A549 (cell line): Measurements from ENCODE around the gene B4GALT1. TPM values are rescaled to one million over a fixed set of nuclear protein-coding genes. Genes with fewer than 3 reads are reported as not detected.

Experiments used
- ATAC-seq, 2 experiments: fragments of 200-7000 bp in 1 of 2; fragments of >200 bp in 1 of 2; cut with Nextera tagmentation in 1 of 2; cut with Tn5 transposase in 1 of 2; 3 replicates each; pipeline versions ENCODE4 v1.8.0 to v1.9.1; 2018 to 2020; ENCODE audit warnings: mild to moderate bottlenecking in 1 of 2, moderate library complexity in 1 of 2
- CTCF ChIA-PET: fragments of 300-600 bp; sonication (Branson Sonifier 250); formaldehyde crosslinking; extraction: SDS; loops from one replicate; lab custom pipeline; 2021; ENCODE audit warnings: antibody characterized with exemption, inconsistent platforms; lab: Yijun Ruan, JAX
- POLR2A ChIA-PET: fragments of 350-600 bp; formaldehyde crosslinking; extraction: SDS; loops from one replicate; lab custom pipeline; 2021; ENCODE audit warnings: antibody characterized with exemption, inconsistent platforms; lab: Yijun Ruan, JAX
- DNase-seq, 2 experiments: peaks; one replicate each; pipeline versions ENCODE4 v3.0.0 to v3.0.0-alpha.2; 2011 to 2016; ENCODE audit warnings: low read depth in 1 of 2, low spot score in 1 of 2
- FAIRE-seq: peaks from 2 replicates; lab custom pipeline; 2011; peaks lifted over from hg19 to GRCh38; lab: Jason Lieb, UNC
- H3K27ac ChIP-seq, 2 experiments: fragments of >200 bp; sonication (Bioruptor Twin); formaldehyde crosslinking; 3 replicates each; pipeline ENCODE4 v1.5.1; 2016 to 2017
- H3K4me1 ChIP-seq: fragments of >200 bp; sonication (Bioruptor Twin); formaldehyde crosslinking; 3 replicates; pipeline ENCODE4 v1.6.1; 2016
- H3K4me2 ChIP-seq: fragments of >200 bp; sonication (Bioruptor Twin); formaldehyde crosslinking; 3 replicates; pipeline ENCODE4 v1.6.1; 2016
- H3K4me3 ChIP-seq: fragments of >200 bp; sonication (Bioruptor Twin); formaldehyde crosslinking; 3 replicates; pipeline ENCODE4 v1.5.1; 2016
- H3K9me3 ChIP-seq: fragments of >200 bp; sonication (Bioruptor Twin); formaldehyde crosslinking; 3 replicates; pipeline ENCODE4 v1.6.1; 2016
- ATOH8 ChIP-seq: fragments of 250-450 bp; sonication (Bioruptor Pico); IDR thresholded peaks from 2 replicates; pipeline ENCODE4 v1.5.0; 2020; ENCODE audit warnings: low read depth, mild to moderate bottlenecking, moderate library complexity
- BCL3 ChIP-seq: fragments of >200 bp; sonication (Bioruptor Twin); formaldehyde crosslinking; IDR thresholded peaks from 3 replicates; pipeline ENCODE4 v1.6.1; 2016
- ELK1 ChIP-seq: fragments of 150-350 bp; IDR thresholded peaks from 2 replicates; pipeline ENCODE4 v1.6.1; 2014; ENCODE audit warnings: low read depth, mild to moderate bottlenecking, low read length
- FOSL2 ChIP-seq, 2 experiments: fragments of 450-650 bp in 1 of 2; fragments of >200 bp in 1 of 2; sonication (Bioruptor Twin) in 1 of 2; formaldehyde crosslinking; IDR thresholded peaks; 2 replicates each; pipeline versions ENCODE4 v1.5.0 to v1.6.1; 2016 to 2020; ENCODE audit warnings: mild to moderate bottlenecking in 1 of 2, moderate library complexity in 1 of 2
- GATA3 ChIP-seq: IDR thresholded peaks from 2 replicates; pipeline ENCODE4 v1.6.1; 2012; ENCODE audit warnings: borderline replicate concordance
- HES2 ChIP-seq: fragments of >200 bp; sonication (Bioruptor Twin); formaldehyde crosslinking; IDR thresholded peaks from 2 replicates; pipeline ENCODE4 v1.6.1; 2016
- HOXB5 ChIP-seq: fragments of 250-450 bp; sonication (Bioruptor Pico); IDR thresholded peaks from 2 replicates; pipeline ENCODE4 v1.5.0; 2020; ENCODE audit warnings: mild to moderate bottlenecking, moderate library complexity
- JUN ChIP-seq, 2 experiments: fragments of >200 bp; sonication (Bioruptor Twin); formaldehyde crosslinking; IDR thresholded peaks; 2 replicates in 1 of 2; 3 replicates in 1 of 2; pipeline ENCODE4 v1.6.1; 2016 to 2017
- MAFK ChIP-seq: fragments of 450-650 bp; IDR thresholded peaks from 2 replicates; pipeline ENCODE4 v1.6.1; 2014; ENCODE audit not compliant: partially characterized antibody
- NPAS2 ChIP-seq: fragments of 250-450 bp; sonication (Bioruptor Pico); IDR thresholded peaks from 2 replicates; pipeline ENCODE4 v1.8.0; 2022; ENCODE audit warnings: mild to moderate bottlenecking, moderate library complexity, borderline replicate concordance
- POLR2AphosphoS2 ChIP-seq: conservative IDR thresholded peaks from 2 replicates; pipeline ENCODE4 v1.6.1; 2012; ENCODE audit warnings: low read length, improper control_type of control experiment, inconsistent platforms
- SMC3 ChIP-seq: fragments of >200 bp; sonication (Bioruptor Twin); formaldehyde crosslinking; IDR thresholded peaks from 3 replicates; pipeline ENCODE4 v1.6.1; 2018; ENCODE audit warnings: inconsistent platforms
- SREBF2 ChIP-seq: fragments of 450-650 bp; IDR thresholded peaks from 2 replicates; pipeline ENCODE4 v1.6.1; 2014; ENCODE audit warnings: mild to moderate bottlenecking, moderate library complexity
- TFCP2L1 ChIP-seq: fragments of 250-450 bp; sonication (Bioruptor Pico); IDR thresholded peaks from 2 replicates; pipeline ENCODE4 v1.5.0; 2021; ENCODE audit warnings: mild to moderate bottlenecking
- ZSCAN20 ChIP-seq: fragments of 250-450 bp; sonication (Bioruptor Pico); IDR thresholded peaks from 2 replicates; pipeline ENCODE4 v1.8.0; 2022; ENCODE audit warnings: mild to moderate bottlenecking, moderate library complexity
- WGBS: methylation state at CpG from one replicate; pipeline ENCODE4 v1.1.6; 2017; ENCODE audit errors: missing lambda C conversion rate; 5-methylcytosine and 5-hydroxymethylcytosine counted together
- polyA plus RNA-seq, 4 experiments: library from polyadenylated mRNA; depleted of rRNA in 3 of 4; stranded (reverse); fragments of >200 nt; fragmentation: RNase III in 1 of 4; extraction: RNeasy Plus Mini Kit Qiagen cat#74134 plus additional on column Dnase treatment in 1 of 4; gene quantifications; 2 replicates in 3 of 4; 3 replicates in 1 of 4; pipeline ENCODE4 v1.2.3, GENCODE V29; 2011 to 2017

B4GALT1 gene
- polyA plus RNA-seq, 2 of the 4 experiments (the other 2 are of a cell fraction) = 167 to 180 TPM

GRCh38 chr9:33151007-33151557 lies 16.1 kb downstream of the B4GALT1 start:
- CTCF ChIA-PET = interaction anchor here (0.6 to 1.4 kb wide), 10 partner anchors 10 to 70 kb away, joined by 3 to 6 read pairs (median 3); partner anchors contain the start of gene B4GALT1
- H3K4me3 ChIP-seq = peak overlapping the region; percentile 19; the same call in 2 of the 3 replicates

GRCh38 chr9:33148367-33149014 lies 18.6 kb downstream of the B4GALT1 start:
- peaks cover 99% of the 10 kb centered on the region for H3K4me1 ChIP-seq
- no peak for TF ChIP-seq BCL3
- no peak for TF ChIP-seq ATOH8 (CRISPR knock-in tag)
- no peak for TF ChIP-seq TFCP2L1 (CRISPR knock-in tag)
- TF ChIP-seq NPAS2 (CRISPR knock-in tag) = no peak
- no peak for TF ChIP-seq SREBF2
- TF ChIP-seq, all 56 proteins: peak for 0
- WGBS = 18% methylated on average over 4 of the region's 4 CpGs
- CTCF ChIA-PET = interaction anchor here (0.8 to 1.8 kb wide), 8 partner anchors 9 to 94 kb away, joined by 3 to 6 read pairs (median 4); partner anchors contain the start of gene B4GALT1
- ATAC-seq (no peak), FAIRE-seq (no peak), DNase-seq (no peak)
- H3K9me3 ChIP-seq = no peaks in the 10 kb centered on the region
- peak overlapping the region; percentile 86; the same call in 2 of the 3 replicates for H3K4me2 ChIP-seq
- POLR2A ChIA-PET = interaction anchor here (1.2 kb wide), 1 partner anchor 9 kb away, joined by 3 read pairs; no protein-coding TSS in a partner anchor
- H3K27ac ChIP-seq = peak overlapping the region in 1 of 2 experiments; percentile 14; a peak in 3 of 6 replicates
- H3K4me3 ChIP-seq = no peak overlapping the region

More at GRCh38 chr9:33151007-33151557, 16.1 kb downstream of the B4GALT1 start:
- FAIRE-seq (peak; percentile 84), ATAC-seq (peak; percentile 87 to 90), DNase-seq (peak in 1 of 2 experiments; percentile 53)
- POLR2A ChIA-PET = interaction anchor here (1.5 to 3.0 kb wide), 4 partner anchors 11 to 125 kb away, joined by 4 to 28 read pairs (median 6); partner anchors contain the start of genes B4GALT1 and DNAJA1
- Histone ChIP-seq H3K4me2 (peak overlapping the region; percentile 86), H3K4me1 (peaks cover 98% of the 10 kb centered on the region), H3K9me3 (no peaks in the 10 kb centered on the region), H3K27ac (peak overlapping the region; percentile 73 to 87)
- 14% methylated on average over 5 of the region's 5 CpGs for WGBS
- no peak for TF ChIP-seq HES2
- TF ChIP-seq FOSL2 (IDR thresholded peaks at IDR 0.05) = no peak
- TF ChIP-seq FOSL2 (CRISPR knock-in tag; IDR thresholded peaks at IDR 0.05) = peak; percentile 44; the same call in 1 of the 2 replicates
- TF ChIP-seq ZSCAN20 (CRISPR knock-in tag) = no peak
- no peak for TF ChIP-seq ELK1
- peak; percentile 59 for TF ChIP-seq MAFK
- peak in 1 of 2 experiments; percentile 31; a peak in 1 of 5 replicates for TF ChIP-seq JUN (IDR thresholded peaks at IDR 0.05)
- TF ChIP-seq SMC3 = 0 out of 3 replicates have a peak, but pooled peaks have one; percentile 8

- FAIRE-seq = no peak
- Histone ChIP-seq H3K4me2 (peak overlapping the region; percentile 86; the same call in 1 of the 3 replicates), H3K9me3 (no peaks in the 10 kb centered on the region), H3K4me3 (no peak overlapping the region), H3K27ac (peak overlapping the region in 1 of 2 experiments; percentile 14; a peak in 2 of 6 replicates), H3K4me1 (peaks cover 99% of the 10 kb centered on the region)
- no peak for TF ChIP-seq FOSL2 (IDR thresholded peaks at IDR 0.05)
- TF ChIP-seq FOSL2 (CRISPR knock-in tag; IDR thresholded peaks at IDR 0.05) = peak; percentile 55
- TF ChIP-seq GATA3 = no peak
- TF ChIP-seq HES2 = no peak
- no peak for TF ChIP-seq POLR2AphosphoS2
- TF ChIP-seq HOXB5 = no peak
- ChIA-PET POLR2A (no interaction called here), CTCF (interaction anchor here (0.8 to 1.8 kb wide), 7 partner anchors 8 to 93 kb away, joined by 3 to 6 read pairs (median 4); partner anchors contain the start of gene B4GALT1)
- ATAC-seq = no peak
- 88% methylated on average over 6 of the region's 7 CpGs for WGBS
- no peak for DNase-seq
Measured at GRCh38 chr9:33147416-33148169, 19.5 kb downstream of the B4GALT1 start.
